DMS 273 (cell line): ENCODE results near the gene C5orf22.
"Not testable (repeated sequence)": the region's sequence is repeated elsewhere in the genome, so short reads cannot be mapped to it uniquely, and the experiment has no call there.

ENCODE experiments used
- DNase-seq: peaks from one replicate; lab custom pipeline; 2025; ENCODE audit not compliant: unreplicated experiment; lab: John Stamatoyannopoulos, UW

The C5orf22 gene

DNA sequence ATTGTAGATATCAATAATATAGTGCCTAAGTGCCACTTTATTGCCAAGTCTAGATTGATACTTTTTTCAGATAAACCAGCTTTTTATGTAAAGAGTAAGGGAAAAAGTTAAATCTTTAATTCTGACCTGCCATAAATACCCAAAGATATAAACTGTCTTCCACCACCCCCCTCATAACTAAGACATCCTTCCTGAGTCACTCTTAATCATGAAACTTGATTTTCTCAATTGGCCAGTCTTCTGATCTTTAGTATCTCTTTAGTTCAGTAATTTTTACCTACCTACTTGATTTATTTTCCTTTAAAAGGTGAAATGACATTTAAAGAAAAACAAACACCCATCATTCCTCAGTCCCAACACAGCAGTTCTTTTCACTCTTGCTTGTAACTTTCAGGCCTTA is 21.8 kb downstream of the C5orf22 start:
- no peak for DNase-seq

- DNase-seq: no peak
These were observed 22.5 kb downstream of the C5orf22 start for GRCh38 chr5:31554552-31554951.

DNA sequence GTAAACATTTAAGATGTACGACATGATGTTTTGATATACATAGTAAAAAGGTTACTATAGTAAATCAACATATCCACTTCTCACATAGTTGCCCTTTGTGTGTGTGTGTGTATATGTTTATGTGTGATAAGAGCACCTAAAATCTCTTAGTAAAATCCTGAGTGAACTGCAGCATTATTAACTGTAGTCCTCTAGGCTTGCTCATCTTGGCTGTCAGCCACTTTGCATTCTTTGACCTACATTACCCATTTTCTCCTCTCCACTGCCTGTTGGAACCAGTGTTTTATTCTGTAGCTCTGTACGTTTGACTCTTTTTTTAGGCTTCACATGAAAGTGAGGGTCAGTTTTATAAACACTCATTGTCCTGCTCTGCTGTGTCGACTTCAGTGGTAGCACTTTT is 24.4 kb downstream of the C5orf22 start:
- DNase-seq: no peak

DNA sequence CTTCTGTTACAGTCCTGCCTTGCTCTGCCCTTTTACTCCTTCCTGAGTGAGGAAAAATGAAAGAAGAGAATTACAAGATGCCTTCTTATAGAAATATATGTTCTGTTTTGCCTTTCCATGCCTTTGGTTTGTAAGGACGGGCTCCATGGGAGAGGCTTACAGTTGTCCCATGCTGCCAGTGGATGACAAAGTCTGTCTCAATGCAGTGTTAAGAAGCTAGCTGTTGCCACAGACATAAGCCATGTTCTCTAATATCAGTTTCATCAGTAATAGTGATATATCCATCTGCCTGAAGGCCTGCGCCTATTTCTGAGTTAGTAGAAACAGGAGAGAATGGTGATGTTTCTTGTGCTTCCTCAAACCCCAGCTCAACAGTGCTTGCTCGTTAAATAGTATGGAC is 27.8 kb downstream of the C5orf22 start:
- DNase-seq: no peak

DNA sequence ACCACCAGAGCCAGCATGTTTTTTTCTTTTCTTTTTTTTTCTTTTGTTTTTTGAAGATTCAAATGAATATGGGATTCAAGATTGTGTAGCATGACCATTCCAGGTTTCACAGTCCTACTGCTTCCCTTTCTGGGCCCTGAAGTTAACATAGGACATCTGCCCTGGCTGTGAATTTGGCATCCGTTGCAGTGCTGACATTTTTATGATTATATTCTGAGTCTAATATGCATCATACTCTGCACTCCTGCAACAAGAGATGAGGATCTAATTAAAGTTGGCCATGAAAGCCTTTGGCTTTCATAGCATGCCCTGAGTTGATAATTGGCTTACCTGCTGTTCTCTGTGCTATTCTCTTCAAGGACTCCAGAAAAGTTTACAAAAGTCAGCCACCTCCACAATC is 29.8 kb downstream of the C5orf22 start:
- DNase-seq: no peak

DNA sequence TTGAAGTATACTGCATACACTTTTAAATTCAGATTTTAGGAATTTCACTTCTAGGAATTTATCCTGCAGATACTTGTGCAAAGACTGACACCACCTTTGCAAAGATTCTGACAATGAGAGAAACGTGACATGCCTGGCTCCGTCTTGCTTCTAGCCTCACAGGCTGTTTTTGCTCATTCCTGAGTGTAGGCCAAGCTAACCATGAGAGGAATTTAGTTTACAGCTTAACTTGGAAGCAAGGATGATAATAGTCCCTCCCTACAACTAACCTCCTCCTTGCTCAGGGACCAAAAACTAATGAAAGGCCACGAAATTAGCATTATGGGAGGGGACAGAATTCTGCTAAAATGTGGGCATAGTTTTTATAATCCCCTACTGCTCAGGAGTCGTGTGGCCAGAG is 31.1 kb downstream of the C5orf22 start:
- DNase-seq: no peak

- DNase-seq: not testable (repeated sequence)
These were observed 34.3 kb downstream of the C5orf22 start for GRCh38 chr5:31566362-31566761.

- DNase-seq: no peak
These were observed 36.3 kb downstream of the C5orf22 start for GRCh38 chr5:31568302-31568835.

- no peak for DNase-seq
These were observed 37.0 kb downstream of the C5orf22 start for GRCh38 chr5:31569068-31569467.

GRCh38 chr5:31573494-31574142 is 41.5 kb downstream of the C5orf22 start:
- DNase-seq: no peak

- DNase-seq: no peak
These were observed 42.7 kb downstream of the C5orf22 start for GRCh38 chr5:31574772-31575171.

DNA sequence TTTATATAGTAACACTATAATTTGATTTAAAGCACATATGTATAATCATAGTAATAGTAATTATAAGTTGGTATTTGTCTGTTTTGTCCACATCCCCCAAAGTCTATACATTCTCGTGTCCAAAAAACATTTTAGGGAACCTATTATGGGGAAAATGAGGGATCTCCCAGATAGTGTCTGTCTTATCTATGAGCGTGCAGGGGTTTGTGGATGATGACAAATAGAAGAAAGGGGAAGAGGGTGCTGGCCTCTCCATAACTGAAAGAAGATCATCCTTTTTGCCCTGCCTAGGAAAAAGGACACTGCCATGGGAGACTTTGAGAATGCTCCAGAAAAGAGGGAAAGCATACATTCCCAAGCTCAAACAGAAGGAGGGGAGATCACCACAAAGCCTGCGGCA is 45.3 kb downstream of the C5orf22 start:
- DNase-seq: no peak

GRCh38 chr5:31579558-31579957 is 47.5 kb downstream of the C5orf22 start:
- no peak for DNase-seq

DNA sequence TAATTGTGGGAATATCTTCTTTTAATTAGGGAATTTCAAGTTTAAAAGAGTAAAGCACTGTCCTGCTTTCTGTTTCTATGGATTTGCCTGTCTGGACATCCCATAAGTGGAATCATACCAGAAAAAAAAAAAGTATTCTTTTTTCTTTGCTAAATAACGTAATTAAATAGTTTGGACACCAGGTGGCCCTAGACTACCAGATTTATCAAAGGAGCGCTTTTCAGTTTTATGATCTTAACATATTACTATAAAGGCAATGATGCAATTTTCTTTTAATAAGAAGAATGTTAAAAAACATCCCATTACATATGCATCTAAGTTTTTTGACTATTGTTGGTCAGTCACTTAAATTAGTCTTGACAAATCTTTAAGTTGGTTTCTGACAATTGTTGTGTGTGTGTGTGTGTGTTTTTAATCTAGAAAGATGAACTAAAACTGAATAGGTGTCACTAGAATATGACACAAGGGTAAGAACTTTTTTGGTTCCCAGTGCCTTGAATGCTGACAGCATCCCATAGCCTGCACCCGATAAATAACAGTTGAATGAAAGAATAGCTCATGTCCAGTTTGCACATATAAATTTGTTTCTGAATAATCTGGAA is 49.5 kb downstream of the C5orf22 start:
- peak; percentile 70 for DNase-seq

GRCh38 chr5:31583129-31583528 is 51.0 kb downstream of the C5orf22 start:
- no peak for DNase-seq

GRCh38 chr5:31585166-31585894 is 53.2 kb downstream of the C5orf22 start:
- no peak for DNase-seq

DNA sequence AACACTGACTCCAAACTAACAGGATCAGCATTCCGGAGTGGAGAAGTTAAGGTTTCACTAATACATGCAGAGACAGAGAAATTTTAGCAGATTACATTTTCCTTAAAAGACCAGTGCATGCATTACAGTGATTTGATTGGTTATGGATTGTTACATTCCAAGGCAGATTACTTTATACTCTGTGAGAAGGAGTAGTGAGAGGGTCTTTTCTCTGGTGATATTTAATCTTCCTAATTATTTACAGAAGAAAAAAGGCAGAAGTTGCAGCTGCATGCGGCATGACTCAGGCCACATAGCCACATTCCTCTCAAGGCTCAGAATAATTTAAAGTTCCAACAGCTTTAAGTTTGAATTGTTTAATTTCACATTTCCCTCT is 53.8 kb downstream of the C5orf22 start:
- no peak for DNase-seq

GRCh38 chr5:31587546-31587945 is 55.4 kb downstream of the C5orf22 start:
- DNase-seq: no peak

DNA sequence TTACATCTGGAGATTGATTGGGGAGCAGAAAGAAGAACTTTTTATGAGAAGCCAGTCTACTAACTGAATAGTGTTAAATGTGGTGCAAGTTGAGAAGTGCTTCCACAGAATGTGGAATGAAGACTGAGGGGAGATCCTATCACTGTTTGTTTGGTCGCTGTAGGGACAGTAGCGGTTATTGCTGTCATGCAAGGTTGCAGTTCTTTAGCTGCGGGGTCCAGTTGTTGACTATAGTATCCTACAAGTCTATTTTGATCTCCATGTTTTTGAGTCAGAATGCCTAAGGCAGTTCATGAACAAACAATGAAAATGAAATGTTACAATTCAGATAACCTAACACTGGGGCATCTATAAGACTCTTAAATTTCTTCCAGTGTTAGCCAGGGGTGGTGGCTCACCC is 61.6 kb downstream of the C5orf22 start:
- DNase-seq: no peak

GRCh38 chr5:31596354-31596753 is 64.3 kb downstream of the C5orf22 start:
- DNase-seq: no peak

DNA sequence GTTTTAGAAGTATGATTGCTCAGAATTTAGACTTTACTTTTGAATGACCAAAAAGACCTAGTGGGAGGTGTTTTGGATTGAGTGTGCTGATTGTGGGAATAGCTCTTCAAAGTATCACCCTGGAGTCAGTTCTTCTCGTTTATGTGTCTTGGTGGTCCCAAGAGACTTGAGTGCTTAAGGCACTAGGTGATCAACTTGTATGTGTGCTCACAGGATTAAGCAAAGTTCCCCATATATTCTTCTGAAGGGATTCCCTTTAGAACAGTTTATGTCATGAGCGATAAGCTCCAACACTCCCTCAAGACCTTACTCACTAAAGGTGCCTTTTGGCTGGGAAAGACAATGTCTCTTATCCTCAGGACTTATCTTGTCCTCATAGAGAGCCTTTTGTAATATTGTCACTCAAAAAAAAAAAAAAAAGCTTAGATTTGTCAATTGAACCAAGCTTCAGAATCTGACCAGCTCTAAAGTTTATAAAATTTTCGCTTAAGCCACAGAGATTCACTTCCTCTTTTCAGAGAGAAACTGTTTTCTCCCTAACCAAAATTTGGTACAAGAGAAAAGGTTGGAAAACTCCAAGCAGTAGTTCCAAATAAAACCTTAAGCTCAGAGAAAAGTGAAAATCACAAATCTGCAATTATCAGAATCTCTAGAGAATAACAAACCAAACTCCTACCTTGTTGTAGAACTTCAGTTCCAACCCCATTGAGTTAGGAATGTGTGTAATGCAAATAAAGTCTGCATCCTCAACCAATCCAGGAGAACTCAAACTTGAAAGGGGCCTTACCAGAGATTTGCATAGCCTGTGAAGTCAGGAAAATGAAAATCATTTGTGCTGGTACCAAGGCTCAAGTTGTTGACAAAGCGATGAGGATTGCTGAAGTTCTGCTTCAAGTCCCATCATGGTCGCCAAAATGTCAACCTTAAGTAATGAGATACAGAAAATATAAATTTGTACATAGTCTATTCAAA is 66.8 kb downstream of the C5orf22 start:
- no peak for DNase-seq
